ENCODE measurements around the gene EXOSC1. TPM values are rescaled to one million over a fixed set of nuclear protein-coding genes. Genes with fewer than 3 reads are reported as not detected.

Gene EXOSC1
- total and polyA plus RNA-seq, 4 donors: 11.2 to 25.9 (median 14.5) TPM

DNA sequence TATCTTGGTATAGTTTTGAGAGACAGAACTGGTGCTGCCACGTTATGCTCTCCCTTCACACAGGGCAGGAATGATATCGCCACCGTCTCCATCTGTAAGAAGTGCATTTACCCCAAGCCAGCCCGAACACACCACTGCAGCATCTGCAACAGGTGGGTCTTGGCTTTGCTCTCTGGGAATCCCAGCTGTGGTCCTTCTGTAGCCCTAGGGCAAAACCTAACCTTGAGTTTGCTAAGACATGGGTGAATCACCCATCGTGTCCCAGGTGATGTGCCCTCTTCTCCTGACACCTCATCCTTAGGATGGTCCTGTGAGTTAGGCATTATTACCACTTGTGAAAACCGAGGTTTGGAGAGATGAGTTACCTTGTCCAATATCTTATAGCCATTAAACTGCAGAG is 6.5 kb upstream of the EXOSC1 start:
- no peak for DNase-seq (ENCODE audit: low spot score)
- no peak overlapping the region for H3K4me3 ChIP-seq (ENCODE audit: low read depth in 1 of 3, low read length in 3 of 3)
- no peak overlapping the region for H3K27ac ChIP-seq (ENCODE audit: low read depth in 1 of 2, low read length in 2 of 2)
- TF ChIP-seq, protein P1, sequence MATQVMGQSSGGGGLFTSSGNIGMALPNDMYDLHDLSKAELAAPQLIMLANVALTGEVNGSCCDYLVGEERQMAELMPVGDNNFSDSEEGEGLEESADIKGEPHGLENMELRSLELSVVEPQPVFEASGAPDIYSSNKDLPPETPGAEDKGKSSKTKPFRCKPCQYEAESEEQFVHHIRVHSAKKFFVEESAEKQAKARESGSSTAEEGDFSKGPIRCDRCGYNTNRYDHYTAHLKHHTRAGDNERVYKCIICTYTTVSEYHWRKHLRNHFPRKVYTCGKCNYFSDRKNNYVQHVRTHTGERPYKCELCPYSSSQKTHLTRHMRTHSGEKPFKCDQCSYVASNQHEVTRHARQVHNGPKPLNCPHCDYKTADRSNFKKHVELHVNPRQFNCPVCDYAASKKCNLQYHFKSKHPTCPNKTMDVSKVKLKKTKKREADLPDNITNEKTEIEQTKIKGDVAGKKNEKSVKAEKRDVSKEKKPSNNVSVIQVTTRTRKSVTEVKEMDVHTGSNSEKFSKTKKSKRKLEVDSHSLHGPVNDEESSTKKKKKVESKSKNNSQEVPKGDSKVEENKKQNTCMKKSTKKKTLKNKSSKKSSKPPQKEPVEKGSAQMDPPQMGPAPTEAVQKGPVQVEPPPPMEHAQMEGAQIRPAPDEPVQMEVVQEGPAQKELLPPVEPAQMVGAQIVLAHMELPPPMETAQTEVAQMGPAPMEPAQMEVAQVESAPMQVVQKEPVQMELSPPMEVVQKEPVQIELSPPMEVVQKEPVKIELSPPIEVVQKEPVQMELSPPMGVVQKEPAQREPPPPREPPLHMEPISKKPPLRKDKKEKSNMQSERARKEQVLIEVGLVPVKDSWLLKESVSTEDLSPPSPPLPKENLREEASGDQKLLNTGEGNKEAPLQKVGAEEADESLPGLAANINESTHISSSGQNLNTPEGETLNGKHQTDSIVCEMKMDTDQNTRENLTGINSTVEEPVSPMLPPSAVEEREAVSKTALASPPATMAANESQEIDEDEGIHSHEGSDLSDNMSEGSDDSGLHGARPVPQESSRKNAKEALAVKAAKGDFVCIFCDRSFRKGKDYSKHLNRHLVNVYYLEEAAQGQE (IDR thresholded peaks at IDR 0.05): no peak
- no peak for TF ChIP-seq ZBTB33 (IDR thresholded peaks at IDR 0.05)
- TF ChIP-seq EGR1 (IDR thresholded peaks at IDR 0.05; ENCODE audit: low read depth in 2 of 2): no peak
- TF ChIP-seq TAF1 (conservative IDR thresholded peaks at IDR 0.05): no peak
- TF ChIP-seq YY1 (IDR thresholded peaks at IDR 0.05): no peak
- no peak for TF ChIP-seq JUND (IDR thresholded peaks at IDR 0.05)
- TF ChIP-seq GABPA (IDR thresholded peaks at IDR 0.05 in 1 of 2, conservative IDR thresholded peaks at IDR 0.05 in 1 of 2): no peak
- no peak for TF ChIP-seq RAD21 (IDR thresholded peaks at IDR 0.05)
- TF ChIP-seq HNF4A (conservative IDR thresholded peaks at IDR 0.05): no peak
- TF ChIP-seq HNF4G (IDR thresholded peaks at IDR 0.05): no peak
- TF ChIP-seq ATF3 (IDR thresholded peaks at IDR 0.05): no peak
- no peak for TF ChIP-seq NR2F2 (IDR thresholded peaks at IDR 0.05)
- TF ChIP-seq SP1 (IDR thresholded peaks at IDR 0.05): no peak
- no peak for TF ChIP-seq FOXA1 (IDR thresholded peaks at IDR 0.05)
- no peaks in the 10 kb centered on the region for H3K27me3 ChIP-seq (ENCODE audit: control insufficient read depth in 4 of 4, insufficient read depth in 4 of 4, low read length in 3 of 4)
- H3K9ac ChIP-seq (ENCODE audit: low read depth in 1 of 2, low read length in 2 of 2): no peak overlapping the region
- 96% methylated on average over 6 of the region's 6 CpGs for WGBS
- peaks cover 3 to 18% (median 11%) of the 10 kb centered on the region in 4 donors for H3K4me1 ChIP-seq (ENCODE audit: control insufficient read depth in 4 of 4, insufficient read depth in 4 of 4, low read length in 3 of 4)
- H3K36me3 ChIP-seq (ENCODE audit: control insufficient read depth in 4 of 4, insufficient read depth in 3 of 4, low read depth in 1 of 4, low read length in 3 of 4): peaks cover 2 to 33% (median 19%) of the 10 kb centered on the region in 4 donors
- H3K9me3 ChIP-seq (ENCODE audit: control insufficient read depth in 4 of 4, low read length in 3 of 4): no peaks in the 10 kb centered on the region

DNA sequence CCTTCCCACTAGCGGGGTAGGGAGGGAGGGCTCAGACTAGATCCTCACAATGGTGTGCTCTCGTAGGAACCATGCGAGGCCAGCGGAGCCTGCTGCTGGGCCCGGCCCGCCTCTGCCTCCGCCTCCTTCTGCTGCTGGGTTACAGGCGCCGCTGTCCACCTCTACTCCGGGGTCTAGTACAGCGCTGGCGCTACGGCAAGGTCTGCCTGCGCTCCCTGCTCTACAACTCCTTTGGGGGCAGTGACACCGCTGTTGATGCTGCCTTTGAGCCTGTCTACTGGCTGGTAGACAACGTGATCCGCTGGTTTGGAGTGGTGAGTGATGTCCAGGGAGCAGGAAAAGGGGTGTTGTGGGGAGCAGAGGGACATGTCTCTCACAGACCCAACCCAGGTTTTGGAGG is 5.8 kb upstream of the EXOSC1 start:
- H3K27me3 ChIP-seq (ENCODE audit: control insufficient read depth in 4 of 4, insufficient read depth in 4 of 4, low read length in 3 of 4): no peaks in the 10 kb centered on the region
- 96% methylated on average over 17 of the region's 17 CpGs for WGBS
- DNase-seq (ENCODE audit: low spot score): no peak
- TF ChIP-seq JUND (IDR thresholded peaks at IDR 0.05): no peak
- TF ChIP-seq ZBTB33 (IDR thresholded peaks at IDR 0.05): no peak
- H3K9ac ChIP-seq (ENCODE audit: low read depth in 1 of 2, low read length in 2 of 2): no peak overlapping the region
- peaks cover 8 to 26% (median 17%) of the 10 kb centered on the region in 4 donors for H3K4me1 ChIP-seq (ENCODE audit: control insufficient read depth in 4 of 4, insufficient read depth in 4 of 4, low read length in 3 of 4)
- peaks cover 2 to 26% (median 15%) of the 10 kb centered on the region in 4 donors for H3K36me3 ChIP-seq (ENCODE audit: control insufficient read depth in 4 of 4, insufficient read depth in 3 of 4, low read depth in 1 of 4, low read length in 3 of 4)
- no peak overlapping the region for H3K27ac ChIP-seq (ENCODE audit: low read depth in 1 of 2, low read length in 2 of 2)
- no peak overlapping the region for H3K4me3 ChIP-seq (ENCODE audit: low read depth in 1 of 3, low read length in 3 of 3)
- H3K9me3 ChIP-seq (ENCODE audit: control insufficient read depth in 4 of 4, low read length in 3 of 4): no peaks in the 10 kb centered on the region

All from liver (tissue), 9 donors.